GM12873 (cell line): ENCODE results near the gene SEL1L3.

Source experiments
- TF ChIP-seq, protein P1 (sequence below): IDR thresholded peaks from 2 replicates; pipeline ENCODE4 v1.5.1; 2012; ENCODE audit warnings: low read depth, mild to moderate bottlenecking, moderate library complexity, low read length, control low read depth; ENCODE audit not compliant: insufficient read depth; ENCODE audit errors: missing control alignments

SEL1L3 gene

DNA sequence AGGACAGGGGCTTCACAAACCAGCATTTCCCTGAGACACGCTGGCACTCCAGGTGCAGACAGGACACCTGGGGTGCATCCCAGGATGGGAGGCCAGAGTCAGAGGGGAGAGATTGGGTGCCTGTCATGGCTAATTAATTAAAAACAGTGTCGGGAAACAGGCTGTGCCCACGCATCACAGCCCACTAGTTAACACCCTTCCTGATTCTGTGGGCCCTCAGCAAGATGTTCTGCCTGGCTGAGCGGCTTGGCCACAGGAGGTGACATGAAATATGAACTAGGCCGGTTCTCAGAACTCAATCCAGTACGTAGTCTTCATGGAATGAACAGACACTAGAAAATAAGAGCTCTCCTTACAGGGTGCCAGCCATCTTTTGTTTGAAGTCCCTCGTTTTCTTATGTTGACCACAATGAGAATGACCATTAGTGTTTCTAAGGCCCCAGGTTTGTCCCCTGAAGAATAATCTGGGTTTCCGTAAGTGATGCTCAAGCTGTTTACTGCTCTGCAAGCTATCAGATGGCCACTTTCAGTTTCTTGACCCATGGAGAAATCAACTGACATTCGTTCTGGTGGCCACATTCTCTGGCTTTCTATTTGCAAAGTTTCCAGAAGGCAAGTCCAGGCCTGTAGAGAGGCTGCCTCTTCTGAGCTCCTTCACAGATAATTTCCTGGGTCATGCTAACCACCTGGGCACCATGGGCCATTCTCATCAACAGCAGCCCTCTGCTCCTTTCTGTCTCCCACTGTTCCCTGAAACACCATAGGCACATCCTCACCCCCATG lies 134.9 kb downstream of the SEL1L3 start:
- TF ChIP-seq, protein P1, sequence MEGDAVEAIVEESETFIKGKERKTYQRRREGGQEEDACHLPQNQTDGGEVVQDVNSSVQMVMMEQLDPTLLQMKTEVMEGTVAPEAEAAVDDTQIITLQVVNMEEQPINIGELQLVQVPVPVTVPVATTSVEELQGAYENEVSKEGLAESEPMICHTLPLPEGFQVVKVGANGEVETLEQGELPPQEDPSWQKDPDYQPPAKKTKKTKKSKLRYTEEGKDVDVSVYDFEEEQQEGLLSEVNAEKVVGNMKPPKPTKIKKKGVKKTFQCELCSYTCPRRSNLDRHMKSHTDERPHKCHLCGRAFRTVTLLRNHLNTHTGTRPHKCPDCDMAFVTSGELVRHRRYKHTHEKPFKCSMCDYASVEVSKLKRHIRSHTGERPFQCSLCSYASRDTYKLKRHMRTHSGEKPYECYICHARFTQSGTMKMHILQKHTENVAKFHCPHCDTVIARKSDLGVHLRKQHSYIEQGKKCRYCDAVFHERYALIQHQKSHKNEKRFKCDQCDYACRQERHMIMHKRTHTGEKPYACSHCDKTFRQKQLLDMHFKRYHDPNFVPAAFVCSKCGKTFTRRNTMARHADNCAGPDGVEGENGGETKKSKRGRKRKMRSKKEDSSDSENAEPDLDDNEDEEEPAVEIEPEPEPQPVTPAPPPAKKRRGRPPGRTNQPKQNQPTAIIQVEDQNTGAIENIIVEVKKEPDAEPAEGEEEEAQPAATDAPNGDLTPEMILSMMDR: no peak

DNA sequence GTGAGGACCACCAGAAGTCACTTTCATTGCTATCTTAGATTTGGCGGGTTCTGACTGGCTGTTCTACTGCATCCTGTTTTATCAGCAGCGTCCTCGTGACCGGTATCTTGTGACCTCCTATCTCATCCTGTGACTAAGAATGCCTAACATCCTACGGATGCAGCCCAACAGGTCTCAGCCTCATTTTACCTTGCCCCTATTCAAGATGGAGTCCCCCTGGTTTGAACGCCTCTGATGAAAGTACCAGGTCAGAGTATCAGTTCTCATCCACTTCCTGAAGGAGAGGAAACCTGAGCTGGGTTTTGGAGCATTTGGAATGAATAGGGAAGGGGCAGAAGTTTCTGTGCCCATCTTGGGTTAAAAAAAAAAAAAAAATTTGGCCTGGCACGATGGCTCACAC lies 136.9 kb downstream of the SEL1L3 start:
- TF ChIP-seq, protein P1: no peak

DNA sequence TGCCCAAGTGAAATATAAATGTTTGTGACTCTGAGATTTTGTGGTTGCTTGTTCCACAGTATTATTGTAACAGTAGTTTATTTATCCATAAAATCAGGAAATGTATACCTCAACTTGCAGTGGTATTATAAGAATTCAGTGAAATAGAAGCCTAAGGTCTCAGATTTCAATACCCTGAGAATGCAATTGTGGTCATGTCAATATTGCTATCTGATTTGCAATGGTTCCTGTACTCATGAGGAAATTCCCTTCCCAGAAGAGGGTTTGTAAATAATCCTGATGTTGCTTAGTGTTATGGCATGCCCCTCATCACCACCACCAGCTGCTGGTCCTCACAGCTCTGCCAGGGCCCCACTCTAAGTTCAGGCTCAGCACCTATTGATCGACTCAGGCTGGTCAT lies 139.4 kb downstream of the SEL1L3 start:
- TF ChIP-seq, protein P1: no peak

DNA sequence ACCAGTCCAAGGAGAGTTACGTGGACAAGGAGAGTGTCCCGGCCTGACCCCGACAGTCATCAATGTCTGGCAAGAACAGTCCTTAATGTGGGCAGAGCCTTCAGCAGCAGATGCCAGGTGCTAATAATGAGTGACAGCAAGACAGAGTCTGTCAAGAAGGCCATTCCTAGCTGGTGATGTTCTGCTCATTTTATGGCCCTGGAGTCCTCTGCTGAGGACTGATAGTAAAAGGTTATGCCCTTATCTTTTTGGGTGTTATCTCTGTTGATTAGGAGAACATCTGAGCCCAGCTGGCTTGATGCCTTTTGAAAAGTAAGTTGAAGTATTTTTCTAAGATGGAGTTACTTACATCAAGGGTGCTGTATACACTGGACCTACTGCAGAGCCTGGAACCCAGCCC lies 139.8 kb downstream of the SEL1L3 start:
- TF ChIP-seq, protein P1: no peak

DNA sequence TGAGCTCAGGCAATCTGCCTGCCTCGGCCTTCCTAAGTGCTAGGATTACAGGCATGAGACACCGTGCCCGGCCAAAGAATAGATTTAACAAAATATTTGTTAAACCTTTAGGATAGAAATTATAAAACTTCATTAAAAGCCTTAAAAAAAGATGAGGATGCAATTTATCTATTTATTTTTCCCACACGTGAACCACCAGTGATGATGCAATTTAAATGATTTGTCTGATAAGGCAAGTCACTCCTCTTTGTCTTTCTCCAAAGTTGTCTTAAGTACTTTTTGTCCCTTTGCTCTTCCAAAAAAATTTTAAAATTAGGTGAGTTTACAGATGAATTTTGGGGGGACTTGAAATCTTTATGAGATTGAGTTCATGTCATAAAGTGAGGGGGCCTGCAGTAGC lies 149.0 kb downstream of the SEL1L3 start:
- TF ChIP-seq, protein P1: no peak

DNA sequence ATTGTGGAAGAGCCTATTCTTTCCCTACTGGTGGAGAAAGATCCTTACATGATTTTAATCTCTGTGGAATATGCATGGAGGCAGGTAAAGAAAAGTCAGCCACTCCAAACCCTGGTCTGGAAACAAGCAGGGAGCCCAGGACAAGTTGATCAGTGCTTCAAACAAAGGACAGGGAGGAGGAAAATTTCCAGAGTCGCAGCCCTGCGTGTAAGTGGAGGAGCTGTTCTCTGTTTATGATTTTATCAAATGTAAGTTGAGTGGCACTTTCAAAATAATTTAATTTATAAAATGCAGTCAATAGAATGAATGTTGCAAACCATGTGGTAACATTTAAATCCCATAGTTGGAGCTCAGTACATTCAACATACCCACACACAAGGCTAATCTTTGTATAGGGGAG lies 150.2 kb downstream of the SEL1L3 start:
- TF ChIP-seq, protein P1: no peak

DNA sequence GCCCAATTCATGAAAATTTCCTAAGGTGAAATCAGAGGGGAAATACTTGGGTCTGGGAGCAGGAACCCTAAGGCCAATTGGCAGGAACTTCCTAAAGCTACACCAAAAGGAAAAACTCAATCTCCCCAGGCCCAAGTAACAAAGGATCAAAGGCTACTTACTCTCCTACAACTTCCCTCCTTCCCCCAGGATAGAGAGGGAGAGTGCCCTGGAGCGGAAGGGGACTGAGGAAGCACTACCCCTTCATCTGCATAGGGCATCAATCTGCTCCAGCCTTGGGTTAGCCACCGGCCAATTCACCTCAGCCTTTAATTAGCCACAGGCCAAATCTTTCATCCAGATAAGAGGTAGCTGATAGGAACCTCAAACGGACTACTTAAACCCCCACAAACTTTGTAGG lies 152.2 kb downstream of the SEL1L3 start:
- TF ChIP-seq, protein P1: no peak

DNA sequence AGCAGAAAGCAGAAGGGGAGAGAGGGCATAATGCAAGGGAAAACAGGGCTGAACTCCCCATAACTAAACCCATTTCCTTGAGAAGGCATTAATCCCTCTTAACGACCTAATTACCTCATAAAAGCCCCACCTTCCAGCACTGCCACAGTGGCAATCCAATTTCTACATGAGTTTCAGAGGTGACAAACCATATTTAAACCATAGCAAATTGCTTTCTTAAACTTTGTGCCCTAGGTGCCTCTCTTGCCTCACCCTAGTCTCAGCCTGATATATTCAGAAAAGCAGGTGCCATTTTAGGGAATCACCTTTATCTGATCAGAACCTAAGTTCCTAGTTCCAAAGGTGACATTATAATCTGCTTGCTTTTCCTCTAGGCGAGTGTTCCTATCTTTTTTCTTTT lies 158.3 kb downstream of the SEL1L3 start:
- TF ChIP-seq, protein P1: no peak
